ENCODE results near the gene MYO18B.

MYO18B gene

GRCh38 chr22:25833676-25834075, 91.7 kb downstream of the MYO18B start:
- no peak for DNase-seq (ENCODE audit: low read depth)
- no peak overlapping the region for H3K4me3 ChIP-seq (ENCODE audit: low read depth, low read length)
- TF ChIP-seq, protein P1, sequence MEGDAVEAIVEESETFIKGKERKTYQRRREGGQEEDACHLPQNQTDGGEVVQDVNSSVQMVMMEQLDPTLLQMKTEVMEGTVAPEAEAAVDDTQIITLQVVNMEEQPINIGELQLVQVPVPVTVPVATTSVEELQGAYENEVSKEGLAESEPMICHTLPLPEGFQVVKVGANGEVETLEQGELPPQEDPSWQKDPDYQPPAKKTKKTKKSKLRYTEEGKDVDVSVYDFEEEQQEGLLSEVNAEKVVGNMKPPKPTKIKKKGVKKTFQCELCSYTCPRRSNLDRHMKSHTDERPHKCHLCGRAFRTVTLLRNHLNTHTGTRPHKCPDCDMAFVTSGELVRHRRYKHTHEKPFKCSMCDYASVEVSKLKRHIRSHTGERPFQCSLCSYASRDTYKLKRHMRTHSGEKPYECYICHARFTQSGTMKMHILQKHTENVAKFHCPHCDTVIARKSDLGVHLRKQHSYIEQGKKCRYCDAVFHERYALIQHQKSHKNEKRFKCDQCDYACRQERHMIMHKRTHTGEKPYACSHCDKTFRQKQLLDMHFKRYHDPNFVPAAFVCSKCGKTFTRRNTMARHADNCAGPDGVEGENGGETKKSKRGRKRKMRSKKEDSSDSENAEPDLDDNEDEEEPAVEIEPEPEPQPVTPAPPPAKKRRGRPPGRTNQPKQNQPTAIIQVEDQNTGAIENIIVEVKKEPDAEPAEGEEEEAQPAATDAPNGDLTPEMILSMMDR (IDR thresholded peaks at IDR 0.05; ENCODE audit: low read depth, low read length, missing control alignments): no peak

GRCh38 chr22:25834490-25834889, 92.5 kb downstream of the MYO18B start:
- TF ChIP-seq, protein P1 (IDR thresholded peaks at IDR 0.05; ENCODE audit: low read depth, low read length, missing control alignments): no peak
- no peak for DNase-seq (ENCODE audit: low read depth)
- H3K4me3 ChIP-seq (ENCODE audit: low read depth, low read length): no peak overlapping the region

- TF ChIP-seq, protein P1 (IDR thresholded peaks at IDR 0.05; ENCODE audit: low read depth, low read length, missing control alignments): no peak
- no peak overlapping the region for H3K4me3 ChIP-seq (ENCODE audit: low read depth, low read length)
These were observed 93.4 kb downstream of the MYO18B start for GRCh38 chr22:25835348-25835747.

GRCh38 chr22:25837288-25837900, 95.4 kb downstream of the MYO18B start:
- DNase-seq (ENCODE audit: low read depth): no peak
- TF ChIP-seq, protein P1 (IDR thresholded peaks at IDR 0.05; ENCODE audit: low read depth, low read length, missing control alignments): no peak
- no peak overlapping the region for H3K4me3 ChIP-seq (ENCODE audit: low read depth, low read length)

More at GRCh38 chr22:25835348-25835747, 93.4 kb downstream of the MYO18B start:
- DNase-seq (ENCODE audit: low read depth): no peak

DNA sequence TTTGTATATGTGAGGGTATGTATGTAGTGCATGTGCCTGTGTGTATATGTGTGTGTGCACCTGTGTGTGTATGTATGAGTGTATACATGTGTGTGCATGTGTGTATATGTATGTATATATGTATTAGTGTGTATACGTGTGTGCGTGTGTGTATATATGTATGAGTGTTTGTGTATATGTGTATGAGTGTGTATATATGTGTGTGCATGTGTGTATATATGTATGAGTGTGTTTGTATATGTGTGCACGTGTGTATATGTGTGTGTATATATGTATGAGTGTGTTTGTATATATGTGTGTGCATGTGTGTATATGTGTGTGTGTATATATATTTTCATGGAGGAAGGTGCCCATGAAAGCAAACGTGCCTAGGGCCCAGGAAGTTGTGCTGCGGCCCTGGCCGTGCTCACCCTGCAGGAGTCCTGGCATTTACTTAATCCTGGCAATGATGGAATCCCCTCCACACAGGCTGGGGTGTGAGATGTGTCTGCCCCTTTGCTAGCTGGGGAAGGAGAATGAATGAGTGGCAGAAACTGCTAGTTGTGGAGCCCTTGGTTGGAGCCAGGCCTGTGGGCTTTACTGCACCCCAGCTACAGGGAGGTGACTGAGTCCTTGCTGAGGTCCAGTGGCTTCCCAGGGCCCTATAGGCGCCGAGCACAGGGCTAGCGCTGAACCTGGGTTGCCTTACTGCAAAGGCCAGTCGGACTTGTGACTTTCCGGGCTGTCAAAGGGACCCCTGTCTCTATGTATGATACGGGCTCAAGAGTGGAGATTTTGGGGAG, 97.2 kb downstream of the MYO18B start:
- TF ChIP-seq, protein P1 (IDR thresholded peaks at IDR 0.05; ENCODE audit: low read depth, low read length, missing control alignments): no peak

DNA sequence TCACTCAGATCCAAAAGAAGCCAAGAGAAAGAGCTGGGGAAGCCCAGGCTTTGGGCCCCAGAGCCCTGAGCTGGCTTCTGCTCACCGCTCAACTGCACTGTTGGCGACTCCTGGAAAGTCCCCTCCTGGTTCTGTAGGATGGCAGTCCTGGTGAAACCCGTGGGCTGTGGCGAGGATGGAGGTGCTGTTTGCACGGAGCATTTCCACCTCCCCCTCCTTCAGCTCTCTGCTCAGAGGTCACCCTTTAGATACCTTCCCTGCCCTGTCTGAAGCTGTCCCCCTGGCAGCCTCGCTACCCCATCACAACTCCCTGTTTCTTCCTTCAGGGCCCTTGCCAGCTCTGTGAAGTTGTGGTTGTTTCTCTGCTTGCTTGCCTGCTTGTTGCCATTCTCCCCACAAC, 97.8 kb downstream of the MYO18B start:
- TF ChIP-seq, protein P1 (IDR thresholded peaks at IDR 0.05; ENCODE audit: low read depth, low read length, missing control alignments): no peak
- H3K4me3 ChIP-seq (ENCODE audit: low read depth, low read length): no peak overlapping the region
- no peak for DNase-seq (ENCODE audit: low read depth)

More for the DNA sequence above, 97.2 kb downstream of the MYO18B start:
- H3K4me3 ChIP-seq (ENCODE audit: low read depth, low read length): no peak overlapping the region
- no peak for DNase-seq (ENCODE audit: low read depth)

Measured in GM12864 (cell line).